Stimulated activated CD8-positive, alpha-beta memory T cell treated with anti-CD3 and anti-CD28 coated beads, Interleukin-12 subunit alpha, Interleukin-12 subunit beta, amount 100 ng/mL, for 24 hours (primary cell): ENCODE measurements around the gene SLC3A2.

Source experiments
- DNase-seq: peaks from one replicate; pipeline ENCODE4 v3.0.0-alpha.2; 2020; ENCODE audit errors: extremely low read depth

SLC3A2 gene

DNA sequence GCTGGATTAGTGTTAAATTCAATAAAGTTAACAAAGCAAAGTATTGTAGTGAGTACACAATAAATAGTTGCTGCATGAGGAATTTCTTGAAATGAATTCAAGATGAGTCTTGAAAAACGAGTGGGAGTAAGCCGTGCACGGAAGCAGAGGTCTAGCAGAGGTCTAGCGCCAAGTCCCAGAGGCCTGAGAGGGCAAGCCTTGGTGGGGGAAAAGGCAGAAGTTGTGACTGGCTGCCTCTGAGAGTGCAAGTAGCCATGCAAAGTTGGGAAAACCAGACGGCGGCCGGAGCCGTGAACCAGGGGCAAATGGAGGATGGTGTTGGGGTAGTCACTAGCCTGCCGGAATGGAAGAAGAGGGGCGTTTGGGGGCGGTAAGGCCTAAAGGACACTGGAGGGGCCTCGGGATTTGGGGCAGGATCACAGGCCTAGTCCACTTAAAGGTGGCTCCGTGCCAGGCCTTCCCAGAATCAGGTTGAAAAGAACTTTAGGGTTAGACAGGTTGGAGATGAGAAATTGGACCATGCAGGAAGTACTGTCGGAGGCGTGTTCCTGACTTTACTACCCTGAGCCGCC, 379 bp upstream of the SLC3A2 start:
- no peak for DNase-seq

DNA sequence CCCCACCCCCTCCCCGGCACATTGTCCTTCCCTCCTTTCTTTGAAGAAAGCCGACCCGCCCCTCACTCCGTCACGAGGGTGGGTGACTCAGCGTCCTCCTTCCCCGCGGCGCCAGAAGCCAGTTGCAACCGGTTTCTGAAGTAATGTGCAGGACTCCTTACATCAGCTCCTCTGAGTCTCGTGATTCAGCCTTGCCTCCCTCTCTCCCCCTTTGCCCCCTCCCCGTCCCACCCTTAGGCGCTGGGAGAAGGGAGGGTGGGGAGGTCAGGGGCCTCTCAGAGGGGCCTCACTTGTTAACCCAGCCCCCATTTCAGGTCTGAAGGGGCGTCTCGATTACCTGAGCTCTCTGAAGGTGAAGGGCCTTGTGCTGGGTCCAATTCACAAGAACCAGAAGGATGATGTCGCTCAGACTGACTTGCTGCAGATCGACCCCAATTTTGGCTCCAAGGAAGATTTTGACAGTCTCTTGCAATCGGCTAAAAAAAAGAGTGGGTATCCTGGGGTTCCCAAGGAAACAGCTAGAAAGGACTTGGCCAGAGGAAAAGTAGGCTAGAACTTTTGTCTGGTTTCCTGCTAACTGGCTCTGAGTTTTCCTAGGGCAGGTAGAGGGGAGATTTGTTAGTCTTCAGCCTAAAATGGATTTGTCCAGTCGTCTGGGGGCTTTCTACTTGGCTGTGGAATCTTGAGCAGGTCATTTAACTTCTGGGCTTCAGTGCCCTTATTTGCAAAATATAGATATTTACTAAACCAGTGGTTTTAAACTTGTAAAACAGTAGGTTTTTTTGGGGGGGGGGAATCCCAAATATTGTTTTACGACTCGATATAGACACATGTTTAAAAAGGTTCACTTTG, 1.1 kb downstream of the SLC3A2 start:
- peak; percentile 90 for DNase-seq

DNA sequence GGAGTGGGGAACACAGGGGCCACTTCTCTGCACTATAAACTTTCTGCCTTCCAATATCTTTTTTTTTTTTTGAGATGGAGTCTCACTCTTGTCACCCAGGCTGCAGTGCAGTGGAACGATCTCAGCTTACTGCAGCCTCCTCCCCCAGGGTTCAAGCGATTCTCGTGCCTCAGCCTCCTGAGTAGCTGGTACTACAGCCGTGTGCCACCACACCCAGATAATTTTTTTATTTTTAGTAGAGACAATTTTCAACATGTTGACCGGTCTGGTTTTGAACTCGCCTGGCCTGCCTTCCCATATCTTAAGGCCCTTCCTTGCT, 1.7 kb downstream of the SLC3A2 start:
- DNase-seq, result no peak

GRCh38 chr11:62882788-62883501, 2.2 kb downstream of the SLC3A2 start:
- no peak for DNase-seq

GRCh38 chr11:62883673-62884072, 3.0 kb downstream of the SLC3A2 start:
- no peak for DNase-seq

DNA sequence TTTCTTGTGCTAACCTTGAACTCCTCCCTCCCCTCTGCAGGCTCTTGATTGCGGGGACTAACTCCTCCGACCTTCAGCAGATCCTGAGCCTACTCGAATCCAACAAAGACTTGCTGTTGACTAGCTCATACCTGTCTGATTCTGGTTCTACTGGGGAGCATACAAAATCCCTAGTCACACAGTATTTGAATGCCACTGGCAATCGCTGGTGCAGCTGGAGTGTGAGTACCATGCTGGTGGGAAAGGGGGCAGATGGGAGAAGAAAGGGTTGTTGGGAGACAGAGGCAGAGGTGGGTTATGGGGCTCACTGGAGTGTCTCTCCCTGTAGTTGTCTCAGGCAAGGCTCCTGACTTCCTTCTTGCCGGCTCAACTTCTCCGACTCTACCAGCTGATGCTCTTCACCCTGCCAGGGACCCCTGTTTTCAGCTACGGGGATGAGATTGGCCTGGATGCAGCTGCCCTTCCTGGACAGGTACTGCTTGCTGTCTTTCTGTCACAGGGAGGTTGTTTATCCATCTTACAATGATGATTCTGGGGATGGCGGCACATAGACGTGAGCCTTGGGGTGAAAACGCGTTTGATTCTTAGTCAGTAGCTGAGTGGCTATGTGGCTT, 4.5 kb downstream of the SLC3A2 start:
- no peak for DNase-seq

DNA sequence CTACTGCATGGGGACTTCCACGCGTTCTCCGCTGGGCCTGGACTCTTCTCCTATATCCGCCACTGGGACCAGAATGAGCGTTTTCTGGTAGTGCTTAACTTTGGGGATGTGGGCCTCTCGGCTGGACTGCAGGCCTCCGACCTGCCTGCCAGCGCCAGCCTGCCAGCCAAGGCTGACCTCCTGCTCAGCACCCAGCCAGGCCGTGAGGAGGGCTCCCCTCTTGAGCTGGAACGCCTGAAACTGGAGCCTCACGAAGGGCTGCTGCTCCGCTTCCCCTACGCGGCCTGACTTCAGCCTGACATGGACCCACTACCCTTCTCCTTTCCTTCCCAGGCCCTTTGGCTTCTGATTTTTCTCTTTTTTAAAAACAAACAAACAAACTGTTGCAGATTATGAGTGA, 7.7 kb downstream of the SLC3A2 start:
- no peak for DNase-seq

DNA sequence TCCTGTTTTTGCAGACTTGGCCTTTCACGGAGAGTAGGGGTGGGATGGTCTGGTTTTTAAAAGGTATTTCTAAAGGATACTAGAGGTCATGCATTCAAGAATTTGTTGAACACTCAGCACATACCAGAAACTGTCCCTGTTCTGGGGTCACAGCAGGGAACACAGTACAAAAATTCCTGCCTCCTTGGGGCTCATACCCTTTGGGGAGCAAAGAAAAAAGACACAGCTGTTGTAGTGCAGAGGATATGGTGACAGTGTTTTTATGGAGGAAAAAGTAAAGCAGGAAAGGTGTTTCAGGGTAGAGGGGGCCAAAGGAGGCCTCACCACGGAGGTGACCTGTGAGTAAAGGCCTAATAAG, 8.4 kb downstream of the SLC3A2 start:
- no peak for DNase-seq

DNA sequence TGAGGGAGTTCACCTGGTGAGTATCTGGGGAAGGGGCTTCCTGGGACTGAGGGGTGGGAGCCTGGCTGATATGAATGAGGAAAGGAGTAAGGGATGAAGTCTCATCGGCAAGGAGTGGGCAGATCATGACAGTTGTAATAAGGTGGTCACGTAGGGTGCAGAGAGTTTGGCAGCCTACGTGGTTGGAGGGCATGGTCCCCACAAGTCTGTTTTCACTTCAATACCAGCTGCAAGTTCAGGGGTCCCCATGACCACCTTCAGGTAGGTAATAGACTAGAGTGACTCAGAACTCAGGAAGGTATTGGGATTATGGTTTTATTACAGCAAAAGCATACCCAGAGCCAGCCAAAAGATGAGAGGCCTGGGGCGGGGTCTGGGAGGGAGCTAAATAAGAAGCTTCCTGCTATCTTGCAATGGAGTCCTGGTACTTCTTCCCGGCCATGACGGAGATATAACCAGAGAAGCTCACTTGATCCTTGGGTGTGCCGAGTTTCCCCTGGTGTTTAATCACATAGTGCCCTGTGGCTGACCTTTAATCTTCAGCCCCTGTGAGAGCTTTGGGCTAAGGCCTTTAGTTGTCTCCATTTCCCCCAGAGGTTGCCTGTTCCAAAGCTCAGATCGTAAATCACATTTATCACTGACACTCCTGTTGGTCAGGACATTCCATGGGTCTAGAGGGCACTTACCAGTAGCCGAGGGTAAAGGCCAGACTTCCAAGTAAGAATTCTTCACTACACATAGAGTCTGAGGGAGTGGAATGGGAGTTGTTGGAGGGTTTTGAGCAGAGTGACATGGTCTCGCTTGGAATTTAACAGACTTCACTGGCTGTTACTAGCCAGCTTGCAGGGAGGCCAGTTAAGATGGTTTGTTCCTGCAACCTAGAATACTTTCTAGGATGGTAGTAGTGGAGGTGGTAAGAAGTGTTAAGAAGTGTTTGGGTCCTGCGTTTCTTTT, 9.1 kb downstream of the SLC3A2 start:
- no peak for DNase-seq

GRCh38 chr11:62892077-62892922, 11.6 kb downstream of the SLC3A2 start:
- no peak for DNase-seq

GRCh38 chr11:62895501-62895900, 14.8 kb downstream of the SLC3A2 start:
- DNase-seq, result no peak

GRCh38 chr11:62896049-62896448, 15.4 kb downstream of the SLC3A2 start:
- no peak for DNase-seq

- DNase-seq, result no peak
Measured at GRCh38 chr11:62897311-62897710, 16.6 kb downstream of the SLC3A2 start.

- DNase-seq, result no peak
Measured at GRCh38 chr11:62898027-62898426, 17.3 kb downstream of the SLC3A2 start.

GRCh38 chr11:62902932-62903331, 22.2 kb downstream of the SLC3A2 start:
- no peak for DNase-seq

GRCh38 chr11:62905296-62905695, 24.6 kb downstream of the SLC3A2 start:
- no peak for DNase-seq

DNA sequence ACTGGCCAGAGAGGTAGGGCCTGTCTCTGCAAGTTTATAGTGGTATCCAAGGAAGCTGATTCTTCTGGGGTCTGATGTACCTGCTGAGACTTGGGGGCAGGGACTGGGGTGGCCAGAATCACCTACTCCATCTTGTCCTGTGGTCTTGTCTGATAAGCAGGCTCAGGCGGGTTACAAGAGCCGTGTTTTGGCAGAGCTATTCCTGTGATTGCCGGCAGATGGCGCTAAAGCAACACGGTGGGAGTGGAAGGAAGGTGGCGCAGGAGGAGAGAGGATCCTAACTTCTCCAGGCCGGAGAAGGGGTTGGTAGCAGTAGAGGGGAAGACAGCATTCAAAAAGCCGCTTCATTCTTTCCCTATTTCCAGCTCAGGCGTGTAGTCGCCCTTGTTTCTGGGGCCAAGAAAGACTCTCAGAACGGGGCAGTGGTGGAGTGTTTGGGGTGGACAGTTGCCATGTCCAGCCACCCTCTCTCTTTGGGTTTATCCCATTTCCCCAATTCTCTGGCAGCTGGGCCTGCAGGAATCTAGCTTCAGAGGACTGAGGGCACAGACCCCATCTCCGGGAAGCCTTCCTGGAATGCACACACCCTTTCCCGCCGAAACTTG, 25.3 kb downstream of the SLC3A2 start:
- DNase-seq, result peak; percentile 37

- no peak for DNase-seq
Measured at GRCh38 chr11:62908468-62909072, 27.9 kb downstream of the SLC3A2 start.

DNA sequence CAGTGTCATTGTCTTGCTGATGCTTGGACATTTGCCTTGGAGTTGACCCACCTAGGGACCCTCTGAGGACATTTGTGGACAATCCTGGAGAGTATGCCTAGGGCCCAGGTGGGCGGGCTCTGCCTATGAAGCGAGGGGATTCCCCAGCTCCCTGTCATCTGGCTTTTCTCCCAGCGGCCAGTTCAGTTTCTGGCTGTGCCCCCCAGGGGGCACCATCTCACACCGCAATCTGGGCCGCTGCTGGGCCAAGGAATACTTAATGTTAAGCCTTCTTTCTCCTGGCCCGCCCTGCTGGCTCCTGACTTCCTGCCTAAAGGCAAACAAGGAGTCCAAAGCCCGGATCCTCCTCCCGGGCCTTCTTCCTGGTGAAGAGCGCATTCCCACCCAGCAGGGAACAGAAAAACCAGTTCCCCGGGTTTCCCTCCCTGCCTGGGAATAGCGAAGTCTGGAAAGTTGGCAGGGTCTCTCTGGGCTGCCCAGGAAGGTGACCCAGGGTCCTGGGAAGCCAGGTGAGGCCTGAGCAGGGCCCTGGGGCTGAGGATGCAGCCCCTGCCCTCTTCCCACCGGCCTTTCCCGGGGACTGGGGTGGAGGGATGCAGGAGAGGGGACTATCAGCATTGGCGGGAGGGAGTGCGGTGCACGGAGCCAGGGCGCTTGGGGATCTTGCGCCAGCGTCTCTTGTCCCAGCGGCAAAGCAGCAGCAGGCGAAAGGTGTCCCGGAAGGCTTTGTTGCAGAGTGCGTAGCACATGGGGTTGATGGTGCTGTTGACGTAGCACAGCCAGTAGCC, 28.6 kb downstream of the SLC3A2 start:
- no peak for DNase-seq
